ENCODE data around the gene AP2B1.

GRCh38 chr17:35736236-35736635, 149.1 kb downstream of the AP2B1 start:
- TF ChIP-seq, protein P1, sequence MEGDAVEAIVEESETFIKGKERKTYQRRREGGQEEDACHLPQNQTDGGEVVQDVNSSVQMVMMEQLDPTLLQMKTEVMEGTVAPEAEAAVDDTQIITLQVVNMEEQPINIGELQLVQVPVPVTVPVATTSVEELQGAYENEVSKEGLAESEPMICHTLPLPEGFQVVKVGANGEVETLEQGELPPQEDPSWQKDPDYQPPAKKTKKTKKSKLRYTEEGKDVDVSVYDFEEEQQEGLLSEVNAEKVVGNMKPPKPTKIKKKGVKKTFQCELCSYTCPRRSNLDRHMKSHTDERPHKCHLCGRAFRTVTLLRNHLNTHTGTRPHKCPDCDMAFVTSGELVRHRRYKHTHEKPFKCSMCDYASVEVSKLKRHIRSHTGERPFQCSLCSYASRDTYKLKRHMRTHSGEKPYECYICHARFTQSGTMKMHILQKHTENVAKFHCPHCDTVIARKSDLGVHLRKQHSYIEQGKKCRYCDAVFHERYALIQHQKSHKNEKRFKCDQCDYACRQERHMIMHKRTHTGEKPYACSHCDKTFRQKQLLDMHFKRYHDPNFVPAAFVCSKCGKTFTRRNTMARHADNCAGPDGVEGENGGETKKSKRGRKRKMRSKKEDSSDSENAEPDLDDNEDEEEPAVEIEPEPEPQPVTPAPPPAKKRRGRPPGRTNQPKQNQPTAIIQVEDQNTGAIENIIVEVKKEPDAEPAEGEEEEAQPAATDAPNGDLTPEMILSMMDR (IDR thresholded peaks at IDR 0.05) = no peak
- no peak for TF ChIP-seq POLR2AphosphoS5 (IDR thresholded peaks at IDR 0.05)
- no peak for TF ChIP-seq POLR2A (IDR thresholded peaks at IDR 0.05)

All from sigmoid colon (tissue), 4 donors.